D721Med (cell line): ENCODE results near the gene VSTM2A.
"Not testable (repeated sequence)": the region's sequence is repeated elsewhere in the genome, so short reads cannot be mapped to it uniquely, and the experiment has no call there.

Experiments
- DNase-seq: peaks from one replicate; pipeline ENCODE4 v3.0.0; 2011; ENCODE audit warnings: low spot score; ENCODE audit not compliant: insufficient read length
- FAIRE-seq: peaks from 2 replicates; lab custom pipeline; 2011; peaks lifted over from hg19 to GRCh38; lab: Jason Lieb, UNC
- CTCF ChIP-seq: IDR thresholded peaks from 2 replicates; pipeline ENCODE4 v1.5.1; 2012; ENCODE audit warnings: mild to moderate bottlenecking, control low read depth; ENCODE audit not compliant: insufficient read depth; ENCODE audit errors: missing control alignments

VSTM2A gene, protein sequence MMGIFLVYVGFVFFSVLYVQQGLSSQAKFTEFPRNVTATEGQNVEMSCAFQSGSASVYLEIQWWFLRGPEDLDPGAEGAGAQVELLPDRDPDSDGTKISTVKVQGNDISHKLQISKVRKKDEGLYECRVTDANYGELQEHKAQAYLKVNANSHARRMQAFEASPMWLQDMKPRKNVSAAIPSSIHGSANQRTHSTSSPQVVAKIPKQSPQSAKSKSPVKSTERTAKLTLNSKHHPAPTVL

DNA sequence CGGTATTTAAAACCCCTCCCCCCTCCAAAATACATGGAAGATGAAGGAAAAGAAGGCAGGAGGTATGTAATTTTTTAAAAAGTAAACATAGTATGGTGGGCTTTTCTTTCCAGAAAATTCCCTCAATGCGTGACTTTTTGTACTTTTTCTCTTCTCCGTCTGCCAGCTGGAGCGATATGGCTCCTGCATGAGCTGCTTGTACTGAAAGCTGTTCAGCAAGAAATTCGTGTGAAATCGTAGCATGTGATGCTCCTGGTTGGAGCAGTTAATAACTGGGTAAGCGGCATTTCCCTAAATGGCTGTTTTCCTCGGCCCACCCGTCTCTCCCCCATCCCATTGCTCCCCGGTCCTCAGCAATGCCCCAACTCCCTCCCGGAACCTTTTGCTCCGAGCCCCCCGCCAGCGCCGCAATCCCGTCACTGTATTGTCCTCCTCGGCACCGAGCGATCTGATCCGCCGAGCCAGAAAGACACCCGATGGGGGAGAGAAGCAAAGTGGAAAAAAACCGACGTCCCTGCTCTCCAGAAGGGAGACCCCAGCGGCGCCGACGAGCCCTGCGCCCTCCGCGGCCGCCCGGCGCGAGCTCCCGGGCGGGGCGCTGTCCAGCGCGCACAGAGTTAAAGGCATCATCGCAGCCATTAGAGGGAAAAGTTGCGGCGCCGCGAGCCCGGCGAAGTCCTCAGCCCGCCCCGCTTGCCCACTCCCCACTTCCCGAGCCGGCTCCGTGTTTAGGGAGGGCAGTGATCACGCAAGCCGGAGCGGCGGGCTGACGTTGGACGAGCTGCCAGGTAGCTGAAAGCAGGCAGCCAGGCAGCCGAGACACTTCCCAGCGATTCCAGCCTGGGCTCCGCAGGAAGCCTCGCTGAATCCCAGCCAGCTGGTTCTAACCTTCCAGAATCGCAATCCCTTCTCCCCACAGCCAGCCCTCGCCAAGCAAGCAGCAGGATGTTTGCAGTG lies at the start of gene VSTM2A:
TSS of gene VSTM2A (plus strand) at position 707 of the 957 bp plus-strand sequence. CDS start 356 bp downstream, outside the sequence.
- FAIRE-seq (no peak), DNase-seq (no peak)
- no peak for TF ChIP-seq CTCF

GRCh38 chr7:54504531-54504930 lies 37.6 kb upstream of the VSTM2A start:
- DNase-seq, FAIRE-seq: not testable (repeated sequence)

- no peak for DNase-seq
- TF ChIP-seq CTCF = no peak
- FAIRE-seq = no peak
Observed at GRCh38 chr7:54529568-54529967, 12.6 kb upstream of the VSTM2A start.

- DNase-seq (no peak), FAIRE-seq (no peak)
- no peak for TF ChIP-seq CTCF
Observed at GRCh38 chr7:54538122-54538521, 4.1 kb upstream of the VSTM2A start.

DNA sequence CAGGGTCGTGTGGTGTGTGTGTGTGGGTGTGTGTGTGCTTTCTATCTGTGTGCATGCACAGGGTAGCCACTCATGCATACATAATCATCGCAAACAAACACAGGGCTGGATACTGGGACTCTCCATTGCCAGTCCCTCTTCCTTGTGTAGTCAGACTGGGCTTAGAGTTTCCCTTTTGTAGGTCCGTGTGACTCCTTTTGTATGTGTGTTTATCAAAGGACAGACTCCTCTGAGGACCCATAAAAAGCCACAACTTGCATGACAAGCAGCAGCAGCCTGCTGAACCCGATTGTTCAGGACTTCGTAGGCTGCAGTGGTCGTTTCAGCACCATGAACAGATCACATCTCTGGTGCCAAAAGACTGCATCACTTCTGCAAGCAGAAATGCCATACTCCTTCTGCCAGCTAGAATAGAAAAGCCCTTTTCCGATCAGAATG lies 895 bp downstream of the VSTM2A start:
- FAIRE-seq (no peak), DNase-seq (no peak)
- no peak for TF ChIP-seq CTCF

DNA sequence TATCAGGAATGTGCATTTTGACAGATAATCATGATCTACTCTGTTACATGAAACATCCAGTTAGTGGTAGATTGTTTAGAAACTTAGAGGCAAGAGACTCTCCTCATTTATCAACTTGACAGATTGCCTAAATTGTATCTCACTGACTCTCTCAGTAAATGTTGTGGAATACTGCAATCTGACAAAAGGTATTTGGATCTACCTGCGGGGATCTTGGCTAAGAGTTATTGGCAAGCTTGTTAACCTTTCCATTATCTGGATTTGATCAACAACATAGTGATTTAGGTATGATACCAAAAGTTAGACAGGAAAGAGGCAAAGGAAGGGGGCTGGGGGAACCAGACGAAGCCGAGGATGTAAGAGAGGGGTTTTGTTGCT lies 2.0 kb downstream of the VSTM2A start:
- FAIRE-seq = no peak
- DNase-seq = no peak
- TF ChIP-seq CTCF = no peak

DNA sequence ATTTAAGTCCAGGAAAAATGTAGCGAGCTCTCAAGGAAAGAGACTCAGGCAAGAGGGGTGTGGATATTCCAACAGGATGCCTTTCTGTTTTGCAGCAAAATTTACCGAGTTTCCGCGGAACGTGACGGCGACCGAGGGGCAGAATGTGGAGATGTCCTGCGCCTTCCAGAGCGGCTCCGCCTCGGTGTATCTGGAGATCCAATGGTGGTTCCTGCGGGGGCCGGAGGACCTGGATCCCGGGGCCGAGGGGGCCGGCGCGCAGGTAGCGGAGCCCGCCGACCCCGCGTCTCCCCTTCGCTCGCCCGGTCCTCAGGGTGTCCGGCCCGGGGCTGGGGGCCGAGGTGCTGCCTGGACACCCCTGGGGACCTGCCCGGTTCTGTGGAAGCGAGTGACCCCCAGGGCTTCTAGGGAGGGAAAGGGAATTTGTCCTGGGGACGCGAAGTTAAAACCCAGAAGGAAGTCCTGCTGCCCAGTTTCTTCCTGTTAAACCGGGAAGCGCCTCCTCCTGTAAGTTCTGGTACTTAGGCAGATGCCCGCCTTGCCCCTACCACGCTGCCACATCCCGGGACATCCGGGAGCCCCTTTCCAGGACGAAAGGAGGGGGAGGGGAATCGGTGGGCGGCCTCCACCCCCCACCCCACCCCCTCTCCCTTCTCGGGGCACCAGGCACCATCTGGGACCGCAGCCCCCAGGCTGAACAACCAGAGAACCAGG lies 2.5 kb downstream of the VSTM2A start:
- no peak for TF ChIP-seq CTCF
- no peak for FAIRE-seq
- DNase-seq = no peak
